NOMO-1 treated with DMSO at 0.1 percent for 48 hours (cell line): Measurements from ENCODE around the gene NDUFS8.

Experiments used
- DNase-seq: peaks from one replicate; lab custom pipeline; 2025; ENCODE audit not compliant: unreplicated experiment; lab: John Stamatoyannopoulos, UW

The NDUFS8 gene

DNA sequence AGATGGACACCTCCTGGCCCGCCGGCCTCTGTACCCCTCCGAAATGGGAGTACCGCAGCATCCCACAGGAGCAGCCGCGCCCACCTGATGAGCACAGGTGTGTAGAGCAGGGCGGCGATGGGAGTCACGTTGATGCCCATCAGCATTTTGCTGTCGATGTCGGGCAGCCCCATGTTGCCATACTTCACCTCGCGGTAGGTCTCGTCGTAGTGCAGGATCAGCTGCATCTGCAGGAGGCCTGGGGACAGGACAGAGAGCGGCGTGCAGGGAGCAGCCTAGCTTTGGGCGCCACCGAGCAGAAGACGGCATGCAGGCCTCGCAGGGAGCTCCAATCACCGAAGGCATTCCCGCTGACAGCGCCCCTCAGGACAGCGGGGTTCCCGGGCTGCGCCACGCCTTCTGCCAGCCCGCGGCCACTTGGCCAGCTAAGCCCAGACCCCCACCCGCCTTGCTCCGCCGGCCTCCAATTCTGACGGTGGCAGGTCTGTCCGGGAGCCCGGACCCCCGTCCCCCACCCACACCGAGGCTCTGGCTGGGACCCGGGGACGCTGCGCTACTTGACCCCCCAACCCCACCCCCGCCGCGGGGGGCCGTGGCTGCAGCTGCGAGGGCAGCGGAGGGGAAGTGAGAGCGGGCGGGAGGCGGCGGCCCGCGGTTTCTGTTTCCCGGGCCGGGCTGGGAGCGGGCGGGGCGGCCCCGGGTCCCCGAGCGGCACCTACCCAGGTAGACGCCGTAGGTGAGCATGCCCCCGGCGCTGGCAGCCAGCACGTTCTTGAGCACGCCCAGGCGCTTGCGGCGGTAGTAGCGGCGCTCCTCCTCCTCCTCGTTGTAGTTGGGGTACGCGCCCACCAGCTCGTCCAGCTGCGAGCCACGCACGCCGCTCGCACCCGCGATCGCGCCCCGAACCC lies 27.3 kb upstream of the NDUFS8 start:
- peak; percentile 28 for DNase-seq

DNA sequence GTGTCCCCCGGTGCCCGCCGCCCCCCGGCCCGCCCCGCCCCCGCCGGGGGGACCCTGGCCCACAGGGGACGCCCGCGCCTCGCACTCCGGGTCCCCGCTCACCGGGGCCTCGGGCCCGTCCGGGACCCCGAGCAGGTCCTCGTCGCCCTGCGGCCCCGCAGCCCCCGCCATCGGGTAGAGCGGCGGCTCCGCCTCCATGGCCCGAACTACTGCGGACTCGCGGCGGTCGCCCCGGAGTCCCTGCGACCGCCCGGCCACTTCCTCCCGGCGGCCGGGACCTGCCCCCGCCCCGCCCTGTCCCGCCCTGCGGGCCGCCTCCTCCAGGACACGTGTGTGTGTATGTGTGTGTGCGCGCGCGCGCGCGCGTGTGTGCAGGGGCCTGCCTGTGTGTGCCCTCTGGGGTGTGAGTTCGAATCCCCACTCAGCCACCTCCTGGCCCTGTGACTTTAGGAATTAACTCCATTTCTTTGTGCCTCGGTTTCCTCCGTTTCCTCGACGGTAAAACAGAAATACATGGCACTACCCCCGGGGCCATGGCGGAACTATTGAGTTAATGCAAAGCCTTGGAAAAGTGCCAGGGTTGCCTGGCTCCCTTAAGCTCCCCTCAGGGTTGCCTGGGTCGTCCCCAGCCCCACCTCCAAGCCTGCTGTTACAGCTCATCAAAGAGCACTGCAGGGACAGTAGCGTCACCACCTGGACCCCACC lies 26.5 kb upstream of the NDUFS8 start, which contains the start of gene UNC93B1:
Gene UNC93B1 (minus strand): TSS at position 252 of the 705 bp plus-strand sequence. CDS start 54 bp downstream, at position 198.
- DNase-seq: peak; percentile 77

DNA sequence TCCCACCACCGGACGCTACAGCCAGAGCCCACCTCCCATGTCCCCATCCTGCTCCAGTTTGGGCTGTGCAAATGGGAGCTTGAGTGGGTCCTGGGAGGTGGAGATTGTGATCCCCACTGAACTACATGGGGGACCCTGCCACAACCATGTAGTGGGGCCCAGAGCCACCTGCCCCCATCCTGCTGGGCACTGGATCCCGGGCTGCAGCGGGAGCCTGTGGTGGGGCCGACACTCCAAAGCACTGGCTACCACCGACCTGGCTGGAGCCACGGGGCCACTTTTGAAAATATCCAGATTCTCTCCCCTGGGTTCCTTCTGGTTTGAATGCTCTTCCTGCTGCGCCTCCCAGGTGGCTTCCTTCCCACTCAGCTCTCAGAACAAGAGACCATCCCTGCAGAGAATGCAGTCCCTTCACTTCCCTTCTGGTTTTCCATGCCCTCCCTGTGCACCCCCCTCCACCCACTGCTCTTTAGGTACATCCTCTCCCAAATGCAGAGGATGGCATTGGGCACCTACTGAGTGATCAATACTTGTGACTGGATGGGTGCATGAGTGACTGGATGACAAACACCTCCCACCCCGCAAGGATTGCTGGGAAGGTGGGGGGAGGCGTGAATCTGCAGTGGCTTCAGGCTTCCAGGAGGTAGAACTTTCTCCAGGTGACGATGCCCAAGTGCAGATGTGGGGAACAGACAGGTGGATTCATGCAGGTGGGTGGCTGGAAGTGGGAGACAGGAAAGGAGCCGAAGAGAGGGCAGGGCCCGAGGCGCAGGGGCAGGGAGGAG lies 25.7 kb upstream of the NDUFS8 start:
- DNase-seq: no peak

DNA sequence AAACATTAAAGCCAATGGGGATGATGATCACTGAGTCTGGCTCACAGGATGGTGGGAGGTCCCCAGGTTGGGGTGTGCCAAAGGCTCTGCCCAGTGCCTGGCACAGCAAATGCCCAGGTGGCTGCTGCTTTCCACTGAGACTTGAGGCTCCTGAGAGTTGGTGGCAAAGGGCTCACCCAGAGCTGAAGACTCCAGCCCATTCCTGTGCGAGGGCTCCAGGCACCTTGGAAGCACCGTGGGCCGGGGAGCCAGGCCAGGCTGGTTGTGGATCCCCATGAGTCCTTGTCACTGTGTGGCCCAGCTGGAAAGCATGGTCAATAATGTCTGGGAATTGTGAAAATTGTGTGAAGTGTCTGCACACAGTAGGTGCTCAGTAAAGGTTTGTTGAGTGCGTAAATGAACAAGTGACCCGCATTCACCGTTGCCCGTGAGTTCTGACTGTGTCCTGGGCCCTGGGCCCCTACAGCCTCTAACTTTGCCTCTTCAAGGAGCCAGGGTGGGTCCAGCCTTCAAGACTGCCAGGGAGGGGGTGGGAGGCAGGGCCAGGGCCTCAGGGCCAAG lies 23.8 kb upstream of the NDUFS8 start:
- DNase-seq: no peak

DNA sequence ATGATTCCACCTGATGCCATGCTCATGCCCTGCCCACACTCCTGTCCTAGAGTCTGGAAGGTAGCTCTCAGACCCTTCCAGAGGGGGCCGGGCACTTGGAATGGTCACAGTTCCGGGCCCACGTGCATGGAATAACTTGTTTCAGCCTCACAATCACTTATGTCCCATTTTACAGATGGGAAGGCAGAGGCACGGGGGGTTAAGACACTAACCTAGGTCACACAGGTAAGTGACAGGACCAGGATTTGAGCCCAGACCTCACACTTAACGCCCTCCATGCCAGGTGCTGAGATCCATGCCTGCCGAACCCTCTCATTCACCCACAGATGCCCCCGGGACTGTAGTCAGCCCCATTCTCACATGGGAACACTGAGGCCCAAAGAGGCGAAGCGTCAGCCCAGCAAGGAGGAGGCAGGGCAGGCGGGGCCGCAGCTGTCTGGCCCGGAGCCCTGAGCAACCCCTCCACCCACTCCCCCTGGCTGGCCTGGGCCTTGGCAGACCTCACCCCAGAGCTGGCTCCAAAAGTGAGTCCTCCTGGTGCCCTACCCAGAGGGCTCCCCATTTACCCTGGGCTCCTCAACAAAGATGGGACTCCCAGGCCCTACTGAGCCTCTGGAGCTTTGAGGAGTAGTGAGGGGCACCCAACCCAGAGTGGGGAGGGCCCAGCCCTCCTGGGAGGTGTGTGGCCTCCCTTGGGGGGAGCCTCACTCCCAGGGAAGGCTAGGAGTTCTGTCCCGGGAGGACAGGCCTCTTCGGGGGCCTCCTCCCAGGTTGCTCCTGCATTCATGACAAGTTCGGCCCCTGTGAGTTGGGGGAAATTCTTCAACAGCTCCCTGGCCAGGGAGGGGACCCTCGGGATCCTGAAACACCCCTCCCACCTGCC lies 22.7 kb upstream of the NDUFS8 start:
- DNase-seq: no peak

DNA sequence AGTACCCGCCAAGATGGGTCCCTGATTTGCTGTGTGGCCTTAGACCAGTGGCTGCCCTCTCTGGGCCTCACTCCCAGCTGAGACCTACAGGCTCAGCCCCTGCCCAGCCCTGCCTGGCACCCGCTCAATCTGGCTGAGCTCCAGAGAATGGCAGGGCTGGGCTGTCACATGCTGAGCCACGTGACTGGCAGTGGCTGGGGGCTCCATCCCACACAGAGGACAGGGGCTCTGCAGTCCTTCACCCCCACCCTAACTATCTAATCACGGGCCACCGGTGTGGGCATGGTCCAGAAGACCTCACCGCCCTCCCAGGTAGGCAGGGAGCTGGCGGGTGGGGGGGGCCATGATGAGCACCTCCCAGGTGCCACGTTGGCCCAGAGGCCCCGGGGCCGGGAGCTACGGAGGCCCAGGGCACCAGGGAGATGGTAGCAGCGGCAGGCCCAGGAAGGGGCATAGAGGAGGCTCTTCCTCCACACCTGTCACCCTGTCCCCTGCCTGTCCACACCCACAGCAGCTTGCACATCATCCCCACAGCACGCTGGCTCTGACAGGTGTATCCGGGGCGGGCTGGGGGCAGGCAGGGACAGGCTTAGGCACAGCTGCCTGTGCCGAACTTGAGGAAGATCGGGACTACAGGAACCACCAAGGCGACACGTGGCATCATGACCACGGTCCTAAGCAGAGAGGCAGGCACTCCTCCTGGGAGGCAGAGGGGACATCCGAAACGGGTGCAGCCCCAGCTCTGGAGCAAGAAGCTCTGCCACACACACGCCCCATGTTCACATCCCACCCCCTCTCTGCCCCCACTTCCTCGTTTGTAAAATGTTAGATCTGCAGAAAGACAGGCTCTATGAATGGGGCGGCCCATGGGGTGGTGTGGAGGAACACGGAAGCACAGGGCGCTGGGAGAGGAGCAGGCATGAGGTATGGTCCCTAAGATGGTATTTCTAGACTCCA lies 21.8 kb upstream of the NDUFS8 start:
- peak; percentile 32 for DNase-seq

DNA sequence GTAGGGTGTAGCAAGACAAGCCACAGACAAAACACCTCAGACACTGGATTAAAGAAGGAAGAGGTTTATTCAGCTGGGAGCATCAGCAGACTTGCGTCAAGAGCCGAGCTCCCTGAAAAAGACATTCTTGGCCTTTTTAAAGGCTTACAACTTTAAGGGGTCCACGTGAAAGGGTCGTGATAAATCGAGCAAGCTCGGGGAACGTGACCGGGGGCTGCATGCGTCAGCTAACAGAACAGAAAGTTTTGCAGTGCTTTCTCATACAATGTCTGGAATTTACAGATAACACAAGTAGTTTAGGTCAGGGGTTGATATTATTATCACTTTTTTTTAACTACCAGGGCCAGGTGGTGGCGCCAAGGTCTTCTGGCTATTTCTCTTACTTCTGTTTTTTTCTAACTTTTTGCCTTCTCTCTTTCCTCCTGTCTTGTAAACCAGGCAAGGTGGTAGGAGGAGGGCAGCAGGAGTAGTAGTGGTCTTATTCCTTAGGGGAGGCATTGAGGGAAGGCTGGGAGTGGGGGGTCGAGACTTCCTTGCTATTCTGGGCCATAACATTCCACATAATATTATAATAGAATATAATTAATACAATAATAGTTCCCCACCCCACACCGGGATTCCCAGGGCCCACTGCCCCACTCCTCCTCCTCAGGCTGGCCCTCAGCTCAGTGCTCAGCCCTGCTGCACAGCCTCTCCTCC lies 20.9 kb upstream of the NDUFS8 start:
- peak; percentile 67 for DNase-seq

DNA sequence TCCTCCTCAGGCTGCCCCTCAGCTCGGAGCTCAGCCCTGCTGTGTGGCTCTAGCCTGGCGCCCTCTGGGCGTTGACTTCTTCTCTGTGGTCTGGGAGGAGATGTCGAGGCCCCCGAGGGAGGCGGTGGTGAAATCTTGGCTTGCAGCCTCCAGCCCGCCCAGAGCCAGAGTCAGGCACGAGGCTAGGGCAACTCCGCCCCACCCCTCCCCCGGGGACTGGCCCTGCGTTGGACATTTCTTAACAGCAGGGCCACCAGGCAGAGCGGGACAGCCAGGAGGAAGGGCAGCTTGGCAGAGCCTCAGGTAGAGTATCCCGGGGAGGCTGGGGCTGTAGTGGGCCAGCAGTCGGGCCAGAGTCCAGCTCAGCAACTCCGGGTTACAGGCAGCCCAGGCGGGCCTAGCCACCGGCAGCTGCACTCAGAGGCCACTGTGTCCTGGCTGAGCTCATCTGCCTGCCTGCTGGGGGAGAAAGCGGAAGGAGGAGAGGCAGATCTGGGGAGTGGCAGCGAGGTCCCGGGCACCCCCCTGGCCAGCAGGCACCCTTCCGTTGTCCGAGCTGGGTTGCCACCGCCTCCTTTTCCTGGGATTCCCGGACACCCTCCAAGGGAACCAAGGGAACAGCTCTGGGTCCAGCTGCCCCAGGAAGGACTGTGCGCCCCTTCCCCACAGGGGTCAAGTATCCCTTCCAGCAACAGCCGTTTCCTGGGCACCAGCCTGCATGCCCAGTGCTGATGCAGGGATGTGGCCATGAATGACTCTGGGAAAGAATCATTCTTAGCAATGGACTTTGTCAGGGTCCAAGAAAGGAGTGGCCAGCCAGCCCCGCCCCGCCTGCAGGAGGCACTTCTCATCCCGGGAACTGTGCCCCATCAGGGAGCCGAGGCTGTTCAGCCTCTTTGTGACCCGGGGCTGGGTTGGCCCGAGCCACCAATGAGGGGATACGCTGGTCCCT lies 20.1 kb upstream of the NDUFS8 start, which contains the start of gene ALDH3B1:
Gene ALDH3B1 (plus strand): TSS at position 238 of the 952 bp plus-strand sequence. CDS start 4,971 bp downstream, outside the sequence.
- DNase-seq: peak; percentile 93

DNA sequence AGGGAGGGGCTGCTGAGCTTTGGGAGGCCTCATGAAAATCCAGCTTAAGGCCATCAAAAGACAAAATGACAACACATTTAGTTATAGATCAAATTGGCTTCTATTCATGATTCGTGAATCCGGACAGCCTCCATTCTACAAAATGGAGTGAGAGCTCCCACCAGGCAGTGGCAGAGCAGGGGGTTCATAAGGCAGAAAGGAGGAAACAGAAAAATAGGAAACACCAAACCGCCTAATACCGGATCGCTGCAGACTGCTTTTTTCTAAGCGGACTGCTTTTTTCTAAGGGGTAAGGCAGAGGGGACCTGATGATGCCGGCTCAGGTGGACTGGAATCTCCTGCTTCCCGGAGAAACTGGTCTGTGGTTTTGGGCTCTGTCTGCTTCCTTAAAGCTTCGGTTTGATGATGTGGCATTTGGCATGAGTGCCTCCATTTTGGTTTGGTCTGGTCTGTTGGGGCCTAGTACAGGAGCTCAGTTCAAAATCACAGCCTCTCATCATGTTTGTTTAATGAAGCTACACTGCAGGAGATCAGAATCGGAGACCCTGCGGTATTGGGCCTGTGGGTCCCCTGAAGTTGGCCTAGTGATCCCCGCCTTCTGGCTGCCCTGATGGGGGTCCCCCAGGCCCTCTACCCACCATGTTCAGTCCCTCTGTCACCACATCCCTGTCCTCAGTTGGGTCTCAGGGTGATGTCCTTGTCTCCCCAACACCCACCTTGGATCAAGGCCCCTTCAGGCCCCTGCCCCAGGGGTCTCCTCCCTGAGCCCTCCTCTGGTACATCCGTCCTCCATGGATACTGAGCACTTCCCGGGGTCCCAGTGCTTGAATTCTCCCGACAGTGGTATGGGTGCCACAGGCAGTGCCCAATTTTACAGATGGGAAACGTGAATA lies 19.2 kb upstream of the NDUFS8 start:
- DNase-seq: peak; percentile 61

DNA sequence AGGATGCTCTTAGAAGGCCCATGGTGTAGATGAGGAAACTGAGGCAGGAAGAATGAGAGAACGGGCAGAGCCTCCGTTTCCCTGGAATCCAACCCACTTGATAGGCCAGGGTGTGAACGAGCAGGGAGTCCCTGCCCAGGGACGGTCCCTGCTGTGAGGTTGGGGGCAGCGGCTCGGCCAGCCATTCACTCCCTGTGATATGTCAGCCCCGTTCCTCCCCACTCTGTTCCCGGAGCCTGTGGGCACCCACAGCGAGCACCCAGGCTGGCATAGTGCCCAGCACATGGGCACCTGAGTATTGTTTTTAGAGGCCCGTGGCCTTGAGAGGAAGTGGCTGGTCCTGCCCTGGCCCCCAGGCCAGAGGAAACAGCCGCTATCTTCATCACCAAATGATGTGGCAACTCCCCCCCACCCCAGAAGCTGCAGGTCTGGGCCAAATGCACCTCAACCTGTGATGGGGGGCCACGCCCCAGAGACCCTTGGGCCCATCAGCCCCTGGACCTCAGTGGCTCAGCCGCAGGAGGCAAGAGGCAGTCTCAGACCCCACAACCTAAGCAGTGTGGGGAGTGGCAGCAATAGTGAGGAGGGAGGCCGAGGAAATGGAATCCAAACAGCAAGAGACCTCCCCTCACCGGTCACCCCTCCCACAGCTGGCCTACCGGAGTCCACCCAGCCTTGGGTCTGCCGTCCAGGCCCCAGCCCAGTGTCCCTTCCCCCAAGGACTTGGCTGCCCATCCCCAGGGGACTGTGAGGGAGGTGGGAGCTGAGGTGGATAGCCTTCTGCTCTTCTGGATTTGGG lies 18.2 kb upstream of the NDUFS8 start:
- DNase-seq: no peak

DNA sequence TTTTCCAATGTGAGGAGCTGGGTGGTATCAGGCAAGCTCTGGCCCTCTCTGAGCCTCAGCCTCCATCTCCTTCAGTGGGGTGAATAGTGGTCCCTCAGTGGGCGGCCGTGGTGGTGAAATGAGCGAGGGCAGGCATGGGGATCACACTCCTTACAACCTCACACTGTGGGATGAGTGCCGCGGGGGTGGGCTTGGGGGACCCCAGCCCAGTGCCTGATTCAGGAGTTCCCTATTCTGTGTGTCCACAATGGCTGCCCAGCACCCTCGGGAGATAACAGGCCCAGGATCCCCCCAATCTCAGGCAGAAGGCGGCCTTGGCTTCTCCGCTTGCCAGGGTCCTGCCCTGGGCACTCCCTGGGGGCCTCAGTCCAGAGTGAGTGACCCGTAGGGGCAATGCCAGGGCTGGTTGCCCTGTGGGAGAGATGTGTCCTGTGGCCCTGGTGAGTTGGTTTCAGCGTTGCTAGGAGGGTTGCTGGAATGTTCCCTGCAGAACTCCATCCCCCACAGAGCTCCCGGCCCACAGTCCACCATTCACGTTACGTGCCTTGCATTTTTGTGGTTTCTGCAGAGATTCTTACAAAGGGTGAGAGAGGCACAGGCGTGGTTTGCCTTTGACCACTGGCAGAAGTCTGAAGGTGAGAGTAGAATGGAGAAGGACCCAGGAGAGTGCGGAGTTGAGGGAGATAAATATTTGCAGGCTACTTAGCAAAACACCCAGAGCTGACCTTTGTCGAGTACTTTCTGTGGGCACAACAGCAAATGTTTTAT lies 17.5 kb upstream of the NDUFS8 start:
- no peak for DNase-seq

DNA sequence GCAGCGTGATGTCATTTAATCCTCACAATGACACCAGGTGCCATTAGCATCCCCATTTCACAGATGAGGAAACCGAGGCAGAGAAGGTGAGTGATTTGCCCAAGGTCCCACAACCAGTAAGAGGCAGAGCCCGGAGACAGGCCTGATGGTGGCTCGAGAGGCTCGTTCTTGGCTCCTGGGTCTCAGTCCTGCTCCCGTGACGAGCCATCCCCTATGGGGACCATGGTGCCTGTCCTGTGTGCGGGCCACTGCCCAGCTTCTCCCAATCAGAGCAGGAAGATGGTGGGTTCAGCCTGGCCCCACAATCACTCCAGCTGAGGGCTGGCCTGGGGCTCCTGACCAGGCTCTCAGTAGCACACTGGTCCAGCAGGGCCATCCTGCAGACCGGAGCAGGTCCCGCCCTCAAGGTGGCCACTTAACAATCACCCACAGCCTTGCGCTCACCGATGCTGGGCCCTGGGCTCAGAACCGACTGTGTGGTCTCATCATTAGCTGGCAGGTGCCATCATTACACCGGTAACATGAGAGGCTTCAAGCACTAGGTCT lies 16.8 kb upstream of the NDUFS8 start:
- no peak for DNase-seq

DNA sequence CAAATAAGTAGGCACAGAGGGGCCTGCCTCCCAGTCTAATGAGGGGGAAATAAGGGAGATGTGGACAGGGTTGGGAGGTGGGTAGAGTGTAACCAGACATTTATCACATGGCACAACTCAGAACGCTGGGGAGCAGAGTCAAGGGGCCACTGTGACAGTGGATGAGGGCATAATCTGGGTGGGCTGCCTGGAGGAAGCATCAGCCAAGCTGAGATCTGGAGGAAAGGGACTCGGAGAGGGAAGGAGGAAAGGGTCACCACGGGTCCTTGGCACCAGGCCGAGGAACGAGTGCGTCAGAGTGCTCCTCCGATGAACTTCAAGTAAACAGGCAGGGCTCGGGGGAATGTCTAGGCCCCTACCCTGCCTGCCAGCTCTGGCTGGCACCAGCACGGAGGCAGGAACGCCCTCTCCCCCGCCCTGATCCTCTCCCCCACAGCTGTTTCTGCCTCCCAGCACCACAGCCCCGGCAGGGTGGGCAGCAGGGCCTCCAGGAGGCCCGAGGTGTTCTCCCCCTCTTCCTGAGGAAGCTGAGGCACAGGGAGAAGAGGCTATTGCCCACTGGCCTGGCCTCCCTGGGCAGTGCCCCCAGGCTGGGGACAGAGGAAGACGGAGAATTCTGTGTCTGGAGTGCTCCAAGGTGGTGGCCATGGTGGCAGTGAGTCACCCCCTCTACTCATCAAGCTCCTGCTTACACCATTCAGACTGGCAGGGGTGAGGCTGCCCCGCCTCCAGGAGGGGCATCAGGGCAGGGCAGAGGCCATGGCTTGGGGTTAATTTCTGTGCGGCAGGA lies 16.1 kb upstream of the NDUFS8 start:
- no peak for DNase-seq
